Measurements from ENCODE around the gene PLEKHG4B.
"Not testable (repeated sequence)": the region's sequence is repeated elsewhere in the genome, so short reads cannot be mapped to it uniquely, and the experiment has no call there.

The PLEKHG4B gene

GRCh38 chr5:159448-160172 lies 67.6 kb downstream of the PLEKHG4B start:
- no peak for DNase-seq

GRCh38 chr5:160173-160510 lies 68.2 kb downstream of the PLEKHG4B start:
- DNase-seq: no peak

DNA sequence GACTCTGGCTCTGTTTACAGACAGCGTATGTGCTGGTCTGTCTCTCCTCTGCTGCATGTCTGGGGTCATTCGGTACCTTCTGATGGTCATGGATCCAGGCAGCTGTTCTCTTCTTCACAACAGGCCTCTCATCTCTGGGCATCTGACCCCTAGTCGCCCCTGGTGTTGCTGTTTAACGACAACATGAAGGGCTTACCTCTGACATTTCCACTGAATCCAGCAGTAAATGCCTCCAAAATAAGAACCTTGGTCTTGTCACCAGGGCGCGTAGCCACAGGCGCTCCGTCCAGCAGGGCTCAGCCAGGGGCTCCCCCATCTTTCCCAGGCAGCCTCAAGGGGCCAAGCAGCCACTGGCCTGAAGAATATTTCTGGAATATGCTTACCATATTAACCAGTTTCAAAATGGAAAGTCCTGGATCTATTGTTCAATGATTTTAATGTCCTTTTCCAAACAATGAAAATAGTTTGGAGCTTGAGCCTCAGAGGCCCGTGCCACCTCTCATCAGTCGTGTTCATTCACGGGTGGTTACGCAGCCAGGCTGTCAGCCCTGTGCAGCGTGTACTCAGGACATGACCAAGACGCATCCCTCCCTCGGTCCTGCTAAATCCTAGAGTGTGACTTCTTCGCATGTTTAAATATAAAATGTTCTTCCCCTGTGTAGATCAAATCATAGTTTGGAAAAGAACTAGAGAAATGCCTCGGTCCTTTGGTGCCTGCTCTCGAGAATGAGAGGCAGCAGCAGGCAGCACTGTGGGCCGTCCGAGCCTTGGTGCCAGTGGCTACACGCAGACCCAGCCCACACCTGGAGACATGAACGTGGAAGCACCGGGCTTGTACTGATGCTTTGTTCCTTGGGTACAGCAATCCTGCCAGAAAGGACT lies 69.2 kb downstream of the PLEKHG4B start:
- no peak for DNase-seq

DNA sequence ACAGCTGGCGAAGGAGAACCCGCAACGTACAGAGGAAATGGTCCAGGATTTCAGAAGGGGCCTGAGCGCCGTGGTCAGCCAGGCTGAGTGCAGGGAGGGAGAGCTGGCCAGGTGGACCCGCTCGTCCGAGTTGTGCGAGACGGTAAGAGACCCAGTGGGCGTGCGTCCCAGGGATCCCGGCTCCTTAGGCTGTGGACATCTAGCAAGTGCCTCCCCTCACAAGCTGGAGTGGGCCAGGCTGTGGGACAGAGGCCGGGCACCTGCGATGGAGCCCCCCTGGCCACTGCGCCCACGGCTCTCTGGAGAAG lies 69.8 kb downstream of the PLEKHG4B start:
- DNase-seq: no peak

- no peak for DNase-seq
These were observed 70.2 kb downstream of the PLEKHG4B start for GRCh38 chr5:162190-162564.

DNA sequence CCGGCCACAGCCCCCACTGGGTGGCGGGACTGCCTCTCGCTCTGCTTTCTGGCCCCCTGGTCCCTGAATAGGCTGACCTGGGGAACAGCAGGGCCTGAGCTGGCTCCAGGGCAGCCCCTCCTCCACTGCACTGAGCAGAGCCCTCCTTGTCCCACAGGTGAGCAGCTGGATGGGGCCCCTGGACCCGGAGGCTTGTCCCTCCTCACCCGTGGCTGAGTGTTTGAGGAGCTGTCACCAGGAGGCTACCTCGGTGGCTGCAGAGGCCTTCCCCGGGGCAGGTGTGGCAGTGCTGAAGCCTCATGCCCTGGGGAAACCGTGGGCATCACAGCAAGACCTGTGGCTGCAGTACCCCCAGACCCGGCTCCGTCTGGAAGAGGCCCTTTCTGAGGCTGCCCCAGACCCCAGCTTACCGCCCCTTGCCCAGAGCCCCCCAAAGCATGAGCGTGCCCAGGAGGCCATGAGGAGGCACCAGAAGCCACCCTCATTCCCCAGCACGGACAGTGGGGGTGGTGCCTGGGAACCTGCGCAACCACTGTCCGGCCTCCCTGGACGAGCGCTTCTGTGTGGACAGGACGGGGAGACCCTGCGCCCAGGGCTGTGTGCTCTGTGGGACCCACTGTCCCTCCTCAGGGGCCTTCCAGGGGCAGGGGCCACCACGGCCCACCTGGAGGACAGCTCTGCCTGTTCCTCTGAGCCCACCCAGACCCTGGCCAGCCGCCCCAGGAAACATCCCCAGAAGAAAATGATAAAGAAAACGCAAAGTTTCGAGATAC lies 70.8 kb downstream of the PLEKHG4B start:
- no peak for DNase-seq

DNA sequence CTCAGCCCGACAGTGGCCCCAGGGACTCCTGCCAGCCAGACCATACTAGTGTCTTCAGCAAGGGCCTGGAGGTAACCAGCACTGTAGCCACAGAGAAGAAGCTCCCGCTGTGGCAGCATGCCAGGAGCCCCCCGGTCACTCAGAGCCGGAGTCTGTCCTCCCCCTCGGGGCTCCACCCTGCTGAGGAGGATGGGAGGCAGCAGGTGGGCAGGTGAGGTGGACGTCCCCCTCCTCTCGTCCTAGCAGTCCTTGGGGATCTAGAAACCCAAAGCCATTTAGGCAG lies 71.3 kb downstream of the PLEKHG4B start:
- DNase-seq: no peak

DNA sequence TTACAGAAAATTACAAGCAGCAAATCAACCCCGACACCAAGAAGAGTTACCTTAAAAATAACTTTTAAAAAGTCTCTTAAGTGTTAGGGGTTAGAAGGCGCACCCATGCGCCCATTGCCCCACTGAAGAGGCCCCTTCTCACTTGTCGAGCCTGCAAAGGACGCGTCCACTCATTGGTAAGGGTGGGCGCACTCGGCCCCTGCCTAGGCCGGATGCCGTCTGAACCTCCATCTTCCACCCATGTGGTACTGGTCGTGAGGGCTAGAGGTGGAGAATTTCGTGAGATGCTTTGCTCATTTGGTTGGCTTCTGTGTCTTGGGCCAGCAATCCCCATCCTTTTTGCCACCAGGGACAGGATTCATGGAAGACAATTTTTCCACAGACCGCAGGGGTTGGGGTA lies 71.9 kb downstream of the PLEKHG4B start:
- DNase-seq: no peak

- DNase-seq: no peak
These were observed 72.3 kb downstream of the PLEKHG4B start for GRCh38 chr5:164244-164643.

- DNase-seq: not testable (repeated sequence)
These were observed 72.8 kb downstream of the PLEKHG4B start for GRCh38 chr5:164783-165182.

GRCh38 chr5:166441-167372 lies 74.7 kb downstream of the PLEKHG4B start:
- no peak for DNase-seq

DNA sequence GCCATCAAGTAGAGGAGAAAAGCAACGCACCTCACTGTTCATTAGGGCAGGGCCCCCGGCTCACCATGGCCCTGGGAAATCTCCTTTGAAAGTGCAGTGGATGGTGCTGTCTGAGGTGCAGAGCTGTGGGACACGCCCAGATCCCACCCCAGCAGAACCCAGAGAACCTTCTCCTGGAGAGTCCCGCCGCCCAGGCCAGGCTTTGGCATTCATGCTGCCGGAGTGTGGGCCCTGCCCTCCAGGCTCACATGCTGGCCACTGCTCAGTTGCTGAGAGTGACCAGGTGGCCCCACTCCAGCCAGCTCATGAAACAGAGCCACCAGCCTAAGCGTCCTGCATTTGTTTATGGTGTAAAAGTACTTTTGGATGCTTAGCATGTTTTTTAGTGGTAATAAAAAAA lies 75.5 kb downstream of the PLEKHG4B start:
- no peak for DNase-seq

GRCh38 chr5:167982-168660 lies 76.2 kb downstream of the PLEKHG4B start:
- DNase-seq: no peak

- no peak for DNase-seq
These were observed 77.2 kb downstream of the PLEKHG4B start for GRCh38 chr5:169071-169727.

DNA sequence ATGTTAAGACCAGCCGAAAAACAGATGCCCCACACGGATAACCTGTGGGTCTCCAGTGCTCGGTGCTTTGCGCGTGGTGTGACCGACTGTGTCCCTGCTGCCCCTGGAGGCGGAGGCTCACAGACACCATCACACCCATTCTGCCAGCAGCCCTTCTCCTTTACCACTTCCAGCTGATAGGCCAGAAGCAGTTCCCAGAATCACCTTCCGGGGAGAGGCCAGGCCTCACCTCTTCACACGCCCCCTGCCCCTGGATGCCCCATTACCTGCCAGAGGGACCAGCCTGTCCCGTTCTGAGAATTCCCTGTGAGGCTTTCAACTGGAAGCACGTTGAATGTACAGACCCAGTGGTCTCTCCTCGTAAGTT lies 77.7 kb downstream of the PLEKHG4B start:
- DNase-seq: no peak

DNA sequence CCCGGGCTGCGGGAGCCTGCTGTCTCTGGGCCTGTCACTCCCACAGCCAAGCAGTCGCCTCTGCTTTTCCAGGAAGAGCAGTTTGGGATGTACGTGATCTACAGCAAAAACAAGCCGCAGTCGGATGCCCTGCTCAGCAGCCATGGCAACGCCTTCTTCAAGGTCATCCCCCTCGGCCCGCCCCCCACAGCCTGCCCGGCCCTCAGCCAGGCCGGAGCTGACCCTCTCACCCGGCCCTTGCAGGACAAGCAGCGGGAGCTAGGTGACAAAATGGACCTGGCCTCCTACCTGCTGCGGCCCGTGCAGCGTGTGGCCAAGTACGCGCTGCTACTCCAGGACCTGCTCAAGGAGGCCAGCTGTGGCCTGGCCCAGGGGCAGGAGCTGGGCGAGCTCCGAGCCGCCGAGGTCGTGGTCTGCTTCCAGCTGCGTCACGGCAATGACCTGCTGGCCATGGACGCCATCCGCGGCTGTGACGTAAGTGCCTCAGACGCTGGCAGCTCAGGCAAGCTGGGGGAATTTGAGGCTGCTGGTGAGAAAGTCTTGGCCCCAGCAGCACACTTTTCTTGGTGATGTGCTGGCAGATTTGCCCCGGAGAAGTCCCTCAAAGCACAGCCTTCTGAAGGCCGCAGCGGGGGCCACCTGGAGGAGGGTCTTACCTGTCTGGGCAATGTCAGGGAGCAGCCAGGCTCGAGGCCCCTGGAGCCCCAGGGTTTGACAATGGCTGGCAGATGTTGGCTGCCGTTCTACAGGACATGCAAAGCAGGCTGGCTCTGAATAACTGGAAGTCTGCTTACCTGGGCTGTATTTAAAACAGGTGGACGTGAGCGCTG lies 79.2 kb downstream of the PLEKHG4B start:
- no peak for DNase-seq

- DNase-seq: no peak
These were observed 79.9 kb downstream of the PLEKHG4B start for GRCh38 chr5:171801-172331.

- DNase-seq: no peak
These were observed 80.5 kb downstream of the PLEKHG4B start for GRCh38 chr5:172421-172820.

DNA sequence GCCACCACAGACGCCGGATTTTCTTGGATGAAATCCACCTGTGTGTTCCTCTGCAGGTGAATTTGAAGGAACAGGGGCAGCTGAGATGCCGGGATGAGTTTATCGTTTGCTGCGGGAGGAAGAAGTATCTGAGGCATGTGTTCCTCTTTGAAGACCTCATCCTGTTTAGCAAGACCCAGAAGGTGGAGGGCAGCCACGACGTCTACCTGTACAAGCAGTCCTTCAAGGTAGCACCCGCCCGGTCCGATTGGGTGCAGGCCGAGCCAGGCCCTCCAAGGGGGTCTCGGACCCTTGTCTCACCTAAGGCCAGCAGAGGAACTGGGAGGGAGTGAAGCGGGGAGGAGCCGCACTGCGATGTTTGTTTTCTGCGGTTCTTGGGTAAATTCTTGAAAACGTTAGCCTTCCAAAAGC lies 80.9 kb downstream of the PLEKHG4B start:
- DNase-seq: no peak

All from activated CD4-positive, alpha-beta T cell treated with anti-CD3 and anti-CD28 coated beads, Interleukin-2, amount 50 U/mL, for 48 hours (primary cell).